ENCODE results near the gene XPO6.

DNA sequence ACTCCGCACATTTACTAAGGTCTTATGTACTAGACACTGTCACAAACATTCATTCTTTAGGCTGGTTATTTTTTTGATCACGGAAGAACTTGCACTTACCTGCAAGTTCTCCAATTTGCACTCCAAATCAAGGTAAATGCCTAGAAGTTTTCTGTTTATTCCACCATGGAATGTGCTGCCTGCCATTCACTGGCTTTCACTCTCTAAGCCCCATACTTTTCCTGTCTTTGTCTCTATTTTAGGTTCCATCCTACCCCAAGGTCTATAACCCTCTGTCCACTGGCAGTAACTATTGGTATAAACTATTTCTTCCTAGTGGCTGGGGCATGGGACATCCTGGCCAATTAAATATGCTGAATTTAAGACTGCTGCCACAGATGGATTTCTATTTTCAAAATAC, 15.9 kb downstream of the XPO6 start:
- TF ChIP-seq, protein P1, sequence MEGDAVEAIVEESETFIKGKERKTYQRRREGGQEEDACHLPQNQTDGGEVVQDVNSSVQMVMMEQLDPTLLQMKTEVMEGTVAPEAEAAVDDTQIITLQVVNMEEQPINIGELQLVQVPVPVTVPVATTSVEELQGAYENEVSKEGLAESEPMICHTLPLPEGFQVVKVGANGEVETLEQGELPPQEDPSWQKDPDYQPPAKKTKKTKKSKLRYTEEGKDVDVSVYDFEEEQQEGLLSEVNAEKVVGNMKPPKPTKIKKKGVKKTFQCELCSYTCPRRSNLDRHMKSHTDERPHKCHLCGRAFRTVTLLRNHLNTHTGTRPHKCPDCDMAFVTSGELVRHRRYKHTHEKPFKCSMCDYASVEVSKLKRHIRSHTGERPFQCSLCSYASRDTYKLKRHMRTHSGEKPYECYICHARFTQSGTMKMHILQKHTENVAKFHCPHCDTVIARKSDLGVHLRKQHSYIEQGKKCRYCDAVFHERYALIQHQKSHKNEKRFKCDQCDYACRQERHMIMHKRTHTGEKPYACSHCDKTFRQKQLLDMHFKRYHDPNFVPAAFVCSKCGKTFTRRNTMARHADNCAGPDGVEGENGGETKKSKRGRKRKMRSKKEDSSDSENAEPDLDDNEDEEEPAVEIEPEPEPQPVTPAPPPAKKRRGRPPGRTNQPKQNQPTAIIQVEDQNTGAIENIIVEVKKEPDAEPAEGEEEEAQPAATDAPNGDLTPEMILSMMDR (tag by site-specific recombination; IDR thresholded peaks at IDR 0.05): no peak
- TF ChIP-seq, protein P2, sequence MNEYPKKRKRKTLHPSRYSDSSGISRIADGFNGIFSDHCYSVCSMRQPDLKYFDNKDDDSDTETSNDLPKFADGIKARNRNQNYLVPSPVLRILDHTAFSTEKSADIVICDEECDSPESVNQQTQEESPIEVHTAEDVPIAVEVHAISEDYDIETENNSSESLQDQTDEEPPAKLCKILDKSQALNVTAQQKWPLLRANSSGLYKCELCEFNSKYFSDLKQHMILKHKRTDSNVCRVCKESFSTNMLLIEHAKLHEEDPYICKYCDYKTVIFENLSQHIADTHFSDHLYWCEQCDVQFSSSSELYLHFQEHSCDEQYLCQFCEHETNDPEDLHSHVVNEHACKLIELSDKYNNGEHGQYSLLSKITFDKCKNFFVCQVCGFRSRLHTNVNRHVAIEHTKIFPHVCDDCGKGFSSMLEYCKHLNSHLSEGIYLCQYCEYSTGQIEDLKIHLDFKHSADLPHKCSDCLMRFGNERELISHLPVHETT (tag by site-specific recombination; IDR thresholded peaks at IDR 0.05): no peak

Measured in HEK293 (cell line).